NT2/D1 (cell line): Measurements from ENCODE around the gene CLIC5.

Experiments used
- DNase-seq: peaks from one replicate; pipeline ENCODE4 v3.0.0-alpha.2; 2011; ENCODE audit warnings: low read depth, low spot score
- H3K27me3 ChIP-seq: 2 replicates; pipeline ENCODE4 v1.6.0; 2011; ENCODE audit warnings: mild to moderate bottlenecking; ENCODE audit not compliant: insufficient read length, insufficient read depth
- H3K36me3 ChIP-seq: 2 replicates; pipeline ENCODE4 v1.6.1; 2011; ENCODE audit warnings: mild to moderate bottlenecking, low read length, mixed read lengths; ENCODE audit not compliant: insufficient read depth, insufficient read length
- H3K4me1 ChIP-seq: 2 replicates; pipeline ENCODE4 v1.5.1; 2011; ENCODE audit not compliant: insufficient read depth, insufficient read length
- H3K4me3 ChIP-seq: 2 replicates; pipeline ENCODE4 v1.5.1; 2011; ENCODE audit warnings: low read depth; ENCODE audit not compliant: insufficient read length
- H3K9ac ChIP-seq: 2 replicates; pipeline ENCODE4 v1.6.0; 2011; ENCODE audit warnings: low read depth; ENCODE audit not compliant: insufficient read length
- H3K9me3 ChIP-seq: 2 replicates; pipeline ENCODE4 v1.5.1; 2011; ENCODE audit warnings: mild to moderate bottlenecking, low read length; ENCODE audit not compliant: insufficient read depth
- SUZ12 ChIP-seq: IDR thresholded peaks from 2 replicates; pipeline ENCODE4 v1.6.1; 2011; ENCODE audit not compliant: insufficient read length, insufficient read depth; ENCODE audit errors: extremely low read depth
- YY1 ChIP-seq: IDR thresholded peaks from 2 replicates; pipeline ENCODE4 v1.6.1; 2011; ENCODE audit not compliant: insufficient read length, insufficient read depth
- ZNF274 ChIP-seq: IDR thresholded peaks from 2 replicates; pipeline ENCODE4 v1.6.1; 2011; ENCODE audit warnings: mild to moderate bottlenecking, low read depth, low read length

CLIC5 gene

GRCh38 chr6:46032110-46032998, 16.7 kb upstream of the CLIC5 start:
- Histone ChIP-seq H3K36me3 (no peaks in the 10 kb centered on the region), H3K9me3 (no peaks in the 10 kb centered on the region), H3K27me3 (no peaks in the 10 kb centered on the region), H3K4me3 (no peak overlapping the region), H3K9ac (no peak overlapping the region), H3K4me1 (no peaks in the 10 kb centered on the region)
- TF ChIP-seq ZNF274 (no peak), YY1 (no peak), SUZ12 (no peak)
- no peak for DNase-seq

GRCh38 chr6:46029602-46030001, 13.9 kb upstream of the CLIC5 start:
- Histone ChIP-seq H3K9me3 (0 out of 2 replicates have a peak, but pooled peaks cover 4% of the 10 kb centered on the region), H3K36me3 (no peaks in the 10 kb centered on the region), H3K9ac (no peak overlapping the region), H3K27me3 (no peaks in the 10 kb centered on the region), H3K4me1 (no peaks in the 10 kb centered on the region), H3K4me3 (no peak overlapping the region)
- no peak for TF ChIP-seq SUZ12
- TF ChIP-seq YY1: no peak
- no peak for TF ChIP-seq ZNF274
- DNase-seq: no peak

GRCh38 chr6:46026307-46026706, 10.6 kb upstream of the CLIC5 start:
- Histone ChIP-seq H3K36me3 (no peaks in the 10 kb centered on the region), H3K4me3 (no peak overlapping the region), H3K9ac (no peak overlapping the region), H3K9me3 (0 out of 2 replicates have a peak, but pooled peaks cover 4% of the 10 kb centered on the region), H3K27me3 (no peaks in the 10 kb centered on the region), H3K4me1 (no peaks in the 10 kb centered on the region)
- TF ChIP-seq SUZ12: no peak
- TF ChIP-seq ZNF274: no peak
- TF ChIP-seq YY1: no peak
- DNase-seq: no peak

- H3K4me3 ChIP-seq: no peak overlapping the region
- 0 out of 2 replicates have a peak, but pooled peaks cover 4% of the 10 kb centered on the region for H3K9me3 ChIP-seq
- no peak for DNase-seq
- H3K4me1 ChIP-seq: no peaks in the 10 kb centered on the region
- no peak overlapping the region for H3K9ac ChIP-seq
- H3K36me3 ChIP-seq: no peaks in the 10 kb centered on the region
- no peaks in the 10 kb centered on the region for H3K27me3 ChIP-seq
- TF ChIP-seq YY1: no peak
These were observed 9.9 kb upstream of the CLIC5 start for GRCh38 chr6:46025573-46025972.

- TF ChIP-seq SUZ12: no peak
- TF ChIP-seq YY1: no peak
- no peak for TF ChIP-seq ZNF274
- no peaks in the 10 kb centered on the region for H3K4me1 ChIP-seq
- no peak for DNase-seq
- H3K4me3 ChIP-seq: no peak overlapping the region
- H3K36me3 ChIP-seq: no peaks in the 10 kb centered on the region
- no peaks in the 10 kb centered on the region for H3K27me3 ChIP-seq
- 0 out of 2 replicates have a peak, but pooled peaks cover 4% of the 10 kb centered on the region for H3K9me3 ChIP-seq
- no peak overlapping the region for H3K9ac ChIP-seq
These were observed 8.6 kb upstream of the CLIC5 start for GRCh38 chr6:46024124-46024769.

- H3K9me3 ChIP-seq: 0 out of 2 replicates have a peak, but pooled peaks cover 4% of the 10 kb centered on the region
- H3K4me3 ChIP-seq: no peak overlapping the region
- no peak overlapping the region for H3K9ac ChIP-seq
- DNase-seq: no peak
- H3K27me3 ChIP-seq: no peaks in the 10 kb centered on the region
- H3K36me3 ChIP-seq: no peaks in the 10 kb centered on the region
- TF ChIP-seq ZNF274 (no peak), YY1 (no peak), SUZ12 (no peak)
- no peaks in the 10 kb centered on the region for H3K4me1 ChIP-seq
These were observed 7.7 kb upstream of the CLIC5 start for GRCh38 chr6:46023216-46023915.

GRCh38 chr6:46022106-46022948, 6.7 kb upstream of the CLIC5 start:
- no peak overlapping the region for H3K4me3 ChIP-seq
- peaks cover 2% of the 10 kb centered on the region for H3K27me3 ChIP-seq
- TF ChIP-seq ZNF274 (no peak), SUZ12 (no peak), YY1 (no peak)
- peaks cover 7% of the 10 kb centered on the region; the same call in 1 of the 2 replicates for H3K9me3 ChIP-seq
- DNase-seq: no peak
- no peak overlapping the region for H3K9ac ChIP-seq
- H3K36me3 ChIP-seq: no peaks in the 10 kb centered on the region
- no peaks in the 10 kb centered on the region for H3K4me1 ChIP-seq
